OCI-LY7 (cell line): ENCODE results near the gene MLLT3. TPM values are rescaled to one million over a fixed set of nuclear protein-coding genes. Genes with fewer than 3 reads are reported as not detected.
A peak's percentile ranks its signal among the peaks of the same experiment; 100 is the strongest.

Experiments
- BruUV-seq: library from RNA; stranded (reverse); fragments of 400-500 nt; replicated peaks from 2 replicates; lab custom pipeline; 2021; lab: Mats Ljungman, UMichigan
- CTCF ChIA-PET: fragments of 300-600 bp; sonication (Branson Sonifier 250); formaldehyde crosslinking; loops from one replicate; lab custom pipeline; 2022; ENCODE audit warnings: antibody characterized with exemption; ENCODE audit not compliant: unreplicated experiment; lab: Charles Lee
- POLR2A ChIA-PET: fragments of 300-600 bp; sonication (Branson Sonifier 250); formaldehyde crosslinking; loops from one replicate; lab custom pipeline; 2022; ENCODE audit warnings: antibody characterized with exemption; lab: Charles Lee
- DNase-seq: peaks from one replicate; pipeline ENCODE4 v3.0.0-alpha.2; 2015; ENCODE audit warnings: low spot score
- H2AFZ ChIP-seq: fragments of 200-600 bp; sonication (generic), shearing (Covaris generic); 2 replicates; pipeline ENCODE4 v1.6.1; 2014; ENCODE audit warnings: mild to moderate bottlenecking, antibody characterized with exemption, low read length, moderate library complexity
- H3K27ac ChIP-seq: fragments of 200-600 bp; sonication (generic); 2 replicates; pipeline ENCODE4 v1.5.1; 2014; ENCODE audit warnings: mixed run types, low read depth, mild to moderate bottlenecking, moderate library complexity, low read length, inconsistent platforms; ENCODE audit not compliant: poor library complexity, severe bottlenecking
- H3K36me3 ChIP-seq: fragments of 200-600 bp; sonication (generic); 2 replicates; pipeline ENCODE4 v1.6.1; 2014; ENCODE audit warnings: mild to moderate bottlenecking, antibody characterized with exemption, low read length, moderate library complexity, mixed read lengths; ENCODE audit not compliant: insufficient read depth
- H3K4me1 ChIP-seq: fragments of 200-600 bp; sonication (generic); 2 replicates; pipeline ENCODE4 v1.5.1; 2014; ENCODE audit warnings: mild to moderate bottlenecking, low read length; ENCODE audit not compliant: insufficient read depth, poor library complexity, severe bottlenecking
- H3K4me2 ChIP-seq: fragments of 200-600 bp; sonication (generic); 2 replicates; pipeline ENCODE4 v1.6.1; 2014; ENCODE audit warnings: mild to moderate bottlenecking, low read length
- H3K4me3 ChIP-seq: fragments of 200-600 bp; sonication (generic); 2 replicates; pipeline ENCODE4 v1.5.1; 2014; ENCODE audit warnings: mild to moderate bottlenecking, low read depth, low read length; ENCODE audit not compliant: poor library complexity, severe bottlenecking
- H3K79me2 ChIP-seq: fragments of 200-600 bp; sonication (generic); 2 replicates; pipeline ENCODE4 v1.6.1; 2016; ENCODE audit warnings: low read depth, mild to moderate bottlenecking, low read length, moderate library complexity, mixed read lengths; ENCODE audit not compliant: insufficient read depth
- H3K9me2 ChIP-seq: fragments of 200-600 bp; sonication (generic); 2 replicates; pipeline ENCODE4 v1.6.1; 2016; ENCODE audit warnings: mild to moderate bottlenecking, low read length, mixed read lengths; ENCODE audit not compliant: insufficient read depth
- H3K9me3 ChIP-seq: fragments of 200-600 bp; sonication (generic); 2 replicates; pipeline ENCODE4 v1.6.1; 2014; ENCODE audit warnings: mild to moderate bottlenecking, mixed run types, low read length, mixed read lengths
- H4K20me1 ChIP-seq: fragments of 200-600 bp; sonication (generic); 2 replicates; pipeline ENCODE4 v1.6.1; 2014; ENCODE audit warnings: mild to moderate bottlenecking, antibody characterized with exemption, low read length, moderate library complexity, mixed read lengths; ENCODE audit not compliant: insufficient read depth
- EZH2phosphoT487 ChIP-seq: fragments of 200-600 bp; sonication (generic); IDR thresholded peaks from 2 replicates; pipeline ENCODE4 v1.6.1; 2018; ENCODE audit warnings: low read depth, borderline replicate concordance, mild to moderate bottlenecking, mixed run types, antibody characterized with exemption, low read length, moderate library complexity, mixed read lengths
- intact Hi-C: fragments of 100-400 bp; cut with micrococcal nuclease; formaldehyde crosslinking; loops from one replicate; pipeline ENCODE4 v1.10.0; 2022; ENCODE audit not compliant: unreplicated experiment
- total RNA-seq, 2 experiments: library from RNA; depleted of rRNA in 1 of 2; stranded (reverse); fragments of >200 nt in 1 of 2; shearing (Covaris generic) in 1 of 2; gene quantifications; 2 replicates each; pipeline ENCODE4 v1.2.3, GENCODE V29; 2014 to 2022
- TF ChIP-seq, protein P1 (sequence below): fragments of 200-600 bp; sonication (generic); conservative IDR thresholded peaks from 2 replicates; pipeline ENCODE4 v1.5.1; 2014; ENCODE audit warnings: mild to moderate bottlenecking, antibody characterized with exemption, low read length, moderate library complexity, mixed read lengths

MLLT3 gene
- total RNA-seq, 2 experiments from 2014 or later = 7.1 to 9.9 TPM

DNA sequence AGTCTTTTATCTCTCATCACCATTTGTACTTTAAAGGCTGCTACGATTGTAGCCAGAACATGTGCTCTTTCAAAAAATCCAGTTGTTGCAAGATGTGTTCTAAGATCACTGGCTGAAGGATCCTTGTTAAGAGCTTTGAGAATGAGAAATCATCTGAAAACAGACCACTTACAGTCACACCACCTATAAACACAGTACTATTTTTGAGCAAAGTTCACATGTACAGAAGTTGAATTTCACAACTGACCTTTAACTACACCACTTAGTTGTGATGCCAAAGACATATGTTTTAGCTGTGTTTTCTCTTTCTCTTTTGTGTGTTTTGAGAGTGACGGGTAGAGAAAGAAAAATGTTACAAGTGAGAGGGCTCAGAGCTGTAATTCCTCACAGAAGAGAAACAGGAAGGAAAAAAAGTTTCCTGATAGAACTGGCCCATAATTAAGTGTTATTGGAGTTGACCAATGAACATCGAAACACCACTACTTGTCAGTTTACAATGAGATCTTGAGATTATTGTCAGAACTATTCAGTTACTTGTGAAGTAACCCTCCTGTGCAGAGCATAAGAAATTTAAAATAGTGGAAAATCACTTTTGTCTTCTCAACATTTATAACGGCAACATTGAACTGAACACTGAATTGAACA, 245.4 kb downstream of the MLLT3 start:
- Histone ChIP-seq H3K27ac (no peak overlapping the region), H3K4me3 (no peak overlapping the region), H2AFZ (peak overlapping the region; percentile 41; the same call in 1 of the 2 replicates), H4K20me1 (no peaks in the 10 kb centered on the region), H3K4me2 (peak overlapping the region; percentile 63; the same call in 1 of the 2 replicates), H3K4me1 (peaks cover 55% of the 10 kb centered on the region), H3K36me3 (no peaks in the 10 kb centered on the region), H3K79me2 (no peaks in the 10 kb centered on the region), H3K9me2 (no peaks in the 10 kb centered on the region), H3K9me3 (no peaks in the 10 kb centered on the region)
- DNase-seq = no peak
- intact Hi-C loops = no loop called here
- no TSS peak for BruUV-seq
- TF ChIP-seq EZH2phosphoT487 = no peak
- TF ChIP-seq, protein P1, sequence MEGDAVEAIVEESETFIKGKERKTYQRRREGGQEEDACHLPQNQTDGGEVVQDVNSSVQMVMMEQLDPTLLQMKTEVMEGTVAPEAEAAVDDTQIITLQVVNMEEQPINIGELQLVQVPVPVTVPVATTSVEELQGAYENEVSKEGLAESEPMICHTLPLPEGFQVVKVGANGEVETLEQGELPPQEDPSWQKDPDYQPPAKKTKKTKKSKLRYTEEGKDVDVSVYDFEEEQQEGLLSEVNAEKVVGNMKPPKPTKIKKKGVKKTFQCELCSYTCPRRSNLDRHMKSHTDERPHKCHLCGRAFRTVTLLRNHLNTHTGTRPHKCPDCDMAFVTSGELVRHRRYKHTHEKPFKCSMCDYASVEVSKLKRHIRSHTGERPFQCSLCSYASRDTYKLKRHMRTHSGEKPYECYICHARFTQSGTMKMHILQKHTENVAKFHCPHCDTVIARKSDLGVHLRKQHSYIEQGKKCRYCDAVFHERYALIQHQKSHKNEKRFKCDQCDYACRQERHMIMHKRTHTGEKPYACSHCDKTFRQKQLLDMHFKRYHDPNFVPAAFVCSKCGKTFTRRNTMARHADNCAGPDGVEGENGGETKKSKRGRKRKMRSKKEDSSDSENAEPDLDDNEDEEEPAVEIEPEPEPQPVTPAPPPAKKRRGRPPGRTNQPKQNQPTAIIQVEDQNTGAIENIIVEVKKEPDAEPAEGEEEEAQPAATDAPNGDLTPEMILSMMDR = no peak
- ChIA-PET CTCF (no interaction called here), POLR2A (interaction anchor here (1.1 to 1.3 kb wide), 2 partner anchors 14 to 245 kb away, joined by 3 read pairs; partner anchors contain the start of gene MLLT3)

- peak overlapping the region; percentile 38 for H3K4me3 ChIP-seq
- intact Hi-C loops = no loop called here
- no peaks in the 10 kb centered on the region for H3K9me3 ChIP-seq
- H4K20me1 ChIP-seq = no peaks in the 10 kb centered on the region
- DNase-seq = peak; percentile 9
- H2AFZ ChIP-seq = peak overlapping the region; percentile 39; the same call in 1 of the 2 replicates
- POLR2A ChIA-PET = interaction anchor here (1.8 to 2.0 kb wide), 2 partner anchors 16 to 19 kb away, joined by 5 to 6 read pairs; no protein-coding TSS in a partner anchor
- no peaks in the 10 kb centered on the region for H3K9me2 ChIP-seq
- peak overlapping the region; percentile 39 for H3K27ac ChIP-seq
- H3K4me2 ChIP-seq = peak overlapping the region; percentile 63
- TF ChIP-seq EZH2phosphoT487 = no peak
- TF ChIP-seq, protein P1 = no peak
- CTCF ChIA-PET = no interaction called here
- no peaks in the 10 kb centered on the region for H3K36me3 ChIP-seq
- H3K79me2 ChIP-seq = no peaks in the 10 kb centered on the region
- no TSS peak for BruUV-seq
- H3K4me1 ChIP-seq = peaks cover 57% of the 10 kb centered on the region
Measured at GRCh38 chr9:20376042-20376441, 246.3 kb downstream of the MLLT3 start.

GRCh38 chr9:20373263-20373662, 249.0 kb downstream of the MLLT3 start:
- peaks cover 48% of the 10 kb centered on the region for H3K4me1 ChIP-seq
- no peak for TF ChIP-seq EZH2phosphoT487
- TF ChIP-seq, protein P1 = no peak
- H2AFZ ChIP-seq = peak overlapping the region; percentile 19; the same call in 1 of the 2 replicates
- H3K36me3 ChIP-seq = no peaks in the 10 kb centered on the region
- CTCF ChIA-PET = no interaction called here
- DNase-seq = peak; percentile 75
- H3K4me3 ChIP-seq = no peak overlapping the region
- H4K20me1 ChIP-seq = no peaks in the 10 kb centered on the region
- intact Hi-C loops = loop anchor here (2.0 kb wide), 1 partner anchor 312 kb away; the partner anchor contains the start of gene FOCAD
- POLR2A ChIA-PET = no interaction called here
- H3K27ac ChIP-seq = peak overlapping the region; percentile 77
- no peaks in the 10 kb centered on the region for H3K79me2 ChIP-seq
- H3K4me2 ChIP-seq = peak overlapping the region; percentile 51
- H3K9me2 ChIP-seq = no peaks in the 10 kb centered on the region
- no TSS peak for BruUV-seq
- no peaks in the 10 kb centered on the region for H3K9me3 ChIP-seq
